ENCODE measurements around the gene BPNT1. TPM values are rescaled to one million over a fixed set of nuclear protein-coding genes. Genes with fewer than 3 reads are reported as not detected.
A peak's percentile ranks its signal among the peaks of the same experiment; 100 is the strongest.

The BPNT1 gene
- total and polyA plus RNA-seq, 2 experiments from 2014 or later: 12.2 to 25.1 TPM

DNA sequence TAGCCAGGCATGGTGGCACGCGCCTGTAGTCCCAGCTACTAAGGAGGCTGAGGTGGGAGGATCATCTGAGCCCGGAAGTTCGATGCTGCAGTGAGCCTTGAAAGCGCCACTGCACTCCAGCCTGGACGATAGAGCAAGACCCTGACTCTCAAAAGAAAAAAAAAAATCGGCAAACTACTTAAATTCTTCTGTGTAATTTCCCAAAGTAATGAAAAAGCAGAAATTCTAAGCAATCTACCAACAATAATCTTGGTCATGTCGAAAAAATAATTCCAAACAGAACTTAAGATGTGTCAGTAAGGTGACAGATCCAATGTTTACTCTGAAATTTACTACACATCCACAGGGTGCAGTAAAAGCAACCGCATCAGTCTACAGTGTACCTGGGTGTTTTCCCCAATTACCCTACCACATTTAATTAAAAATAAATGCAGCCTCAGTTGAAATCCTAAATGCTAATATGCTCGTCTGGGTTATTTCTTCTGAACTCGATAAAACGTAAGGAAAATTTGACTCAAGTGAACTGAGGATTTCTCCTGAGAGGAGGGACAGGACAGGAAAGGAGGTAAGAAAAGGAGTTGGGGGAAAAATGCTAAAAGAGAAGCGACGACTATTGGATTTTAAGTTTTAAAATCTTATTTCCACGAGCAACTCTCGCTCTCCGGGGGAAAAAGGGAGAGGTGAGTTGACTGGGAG is 44.1 kb downstream of the BPNT1 start:
- Histone ChIP-seq H4K20me1 (ENCODE audit: insufficient read depth) (peaks cover 6% of the 10 kb centered on the region), H3K9me2 (ENCODE audit: insufficient read depth) (no peaks in the 10 kb centered on the region), H3F3A (ENCODE audit: insufficient read depth) (no peaks in the 10 kb centered on the region), H3K9me3 (ENCODE audit: low read depth) (no peaks in the 10 kb centered on the region), H3K4me3 (peak overlapping the region; percentile 92), H3K27ac (peak overlapping the region; percentile 83), H3K27me3 (replicated peaks; ENCODE audit: insufficient read depth) (no peaks in the 10 kb centered on the region), H3K79me2 (ENCODE audit: insufficient read depth) (peaks cover 68% of the 10 kb centered on the region), H3K4me1 (ENCODE audit: insufficient read depth) (peaks cover 14% of the 10 kb centered on the region), H3K9ac (peak overlapping the region; percentile 93), H3K4me2 (ENCODE audit: unreplicated experiment) (peak overlapping the region; percentile 76), H2AFZ (peak overlapping the region; percentile 97), H3K36me3 (ENCODE audit: low read depth) (no peaks in the 10 kb centered on the region; the same call in 1 of the 2 replicates)
- no peak for DNase-seq
- in situ Hi-C loops (cut with MboI): no loop called here
- WGBS, 2 experiments (ENCODE audit: low coverage in 1 of 2, low lambda C conversion rate in 2 of 2, missing lambda C conversion rate in 2 of 2): 20 to 22% methylated on average over 17 of the region's 17 CpGs
- TF ChIP-seq EZH2phosphoT487 (IDR thresholded peaks at IDR 0.05; ENCODE audit: insufficient read depth, low read depth) (no peak), EZH2 (IDR thresholded peaks at IDR 0.05; ENCODE audit: insufficient read depth, poor library complexity, severe bottlenecking) (no peak)

- H3F3A ChIP-seq (ENCODE audit: insufficient read depth): peaks cover 5% of the 10 kb centered on the region; the same call in 1 of the 2 replicates
- peaks cover 6% of the 10 kb centered on the region for H4K20me1 ChIP-seq (ENCODE audit: insufficient read depth)
- H3K9me2 ChIP-seq (ENCODE audit: insufficient read depth): no peaks in the 10 kb centered on the region
- peak overlapping the region; percentile 92 for H3K4me3 ChIP-seq
- H3K9me3 ChIP-seq (ENCODE audit: low read depth): no peaks in the 10 kb centered on the region
- TF ChIP-seq EZH2phosphoT487 (IDR thresholded peaks at IDR 0.05; ENCODE audit: insufficient read depth, low read depth) (no peak), EZH2 (IDR thresholded peaks at IDR 0.05; ENCODE audit: insufficient read depth, poor library complexity, severe bottlenecking) (no peak)
- WGBS, 2 experiments (ENCODE audit: low coverage in 1 of 2, low lambda C conversion rate in 2 of 2, missing lambda C conversion rate in 2 of 2): 95 to 96% methylated on average over 4 of the region's 4 CpGs
- 0 out of 2 replicates have a peak overlapping the region, but pooled peaks have one; percentile 83 for H3K27ac ChIP-seq
- H2AFZ ChIP-seq: no peak overlapping the region
- H3K79me2 ChIP-seq (ENCODE audit: insufficient read depth): peaks cover 75% of the 10 kb centered on the region
- H3K27me3 ChIP-seq (replicated peaks; ENCODE audit: insufficient read depth): no peaks in the 10 kb centered on the region
- peaks cover 6% of the 10 kb centered on the region; the same call in 1 of the 2 replicates for H3K36me3 ChIP-seq (ENCODE audit: low read depth)
- H3K9ac ChIP-seq: peak overlapping the region; percentile 93
- DNase-seq: peak; percentile 18
- peaks cover 14% of the 10 kb centered on the region for H3K4me1 ChIP-seq (ENCODE audit: insufficient read depth)
- in situ Hi-C loops (cut with MboI): no loop called here
- H3K4me2 ChIP-seq (ENCODE audit: unreplicated experiment): peak overlapping the region; percentile 76
These were observed 44.8 kb downstream of the BPNT1 start for GRCh38 chr1:220044678-220045355.

DNA sequence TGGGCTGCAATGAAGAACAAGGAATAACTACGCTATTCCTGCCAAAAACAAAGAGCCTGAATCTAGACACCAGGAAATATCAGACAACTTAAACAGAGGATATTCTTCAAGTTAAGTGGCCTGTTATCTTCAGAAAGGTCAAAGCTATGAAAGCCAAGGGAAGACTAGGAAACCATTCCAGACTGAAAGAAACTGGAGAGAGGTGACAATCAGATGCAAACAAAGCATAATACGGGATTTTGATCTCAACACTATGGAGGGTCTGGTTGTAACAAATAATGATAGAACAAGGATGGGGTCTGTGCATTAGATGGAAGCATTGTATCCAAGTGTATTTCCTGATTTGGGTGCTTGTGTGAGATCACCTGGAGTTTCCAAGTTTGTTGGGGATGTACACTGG is 45.9 kb downstream of the BPNT1 start:
- Histone ChIP-seq H3K9me3 (ENCODE audit: low read depth) (no peaks in the 10 kb centered on the region), H3K4me3 (0 out of 2 replicates have a peak overlapping the region, but pooled peaks have one; percentile 7), H3K9me2 (ENCODE audit: insufficient read depth) (no peaks in the 10 kb centered on the region), H3K27me3 (replicated peaks; ENCODE audit: insufficient read depth) (no peaks in the 10 kb centered on the region), H3K36me3 (ENCODE audit: low read depth) (peaks cover 17% of the 10 kb centered on the region), H3K4me2 (ENCODE audit: unreplicated experiment) (peak overlapping the region; percentile 21), H3K9ac (no peak overlapping the region), H3K79me2 (ENCODE audit: insufficient read depth) (peaks cover 87% of the 10 kb centered on the region), H3K27ac (no peak overlapping the region), H4K20me1 (ENCODE audit: insufficient read depth) (peaks cover 6% of the 10 kb centered on the region), H2AFZ (no peak overlapping the region), H3F3A (ENCODE audit: insufficient read depth) (peaks cover 6% of the 10 kb centered on the region; the same call in 1 of the 2 replicates), H3K4me1 (ENCODE audit: insufficient read depth) (peaks cover 14% of the 10 kb centered on the region)
- in situ Hi-C loops (cut with MboI): no loop called here
- DNase-seq: no peak
- TF ChIP-seq EZH2 (IDR thresholded peaks at IDR 0.05; ENCODE audit: insufficient read depth, poor library complexity, severe bottlenecking) (no peak), EZH2phosphoT487 (IDR thresholded peaks at IDR 0.05; ENCODE audit: insufficient read depth, low read depth) (no peak)
- 95 to 98% methylated on average over 2 of the region's 2 CpGs for WGBS, 2 experiments (ENCODE audit: low coverage in 1 of 2, low lambda C conversion rate in 2 of 2, missing lambda C conversion rate in 2 of 2)

DNA sequence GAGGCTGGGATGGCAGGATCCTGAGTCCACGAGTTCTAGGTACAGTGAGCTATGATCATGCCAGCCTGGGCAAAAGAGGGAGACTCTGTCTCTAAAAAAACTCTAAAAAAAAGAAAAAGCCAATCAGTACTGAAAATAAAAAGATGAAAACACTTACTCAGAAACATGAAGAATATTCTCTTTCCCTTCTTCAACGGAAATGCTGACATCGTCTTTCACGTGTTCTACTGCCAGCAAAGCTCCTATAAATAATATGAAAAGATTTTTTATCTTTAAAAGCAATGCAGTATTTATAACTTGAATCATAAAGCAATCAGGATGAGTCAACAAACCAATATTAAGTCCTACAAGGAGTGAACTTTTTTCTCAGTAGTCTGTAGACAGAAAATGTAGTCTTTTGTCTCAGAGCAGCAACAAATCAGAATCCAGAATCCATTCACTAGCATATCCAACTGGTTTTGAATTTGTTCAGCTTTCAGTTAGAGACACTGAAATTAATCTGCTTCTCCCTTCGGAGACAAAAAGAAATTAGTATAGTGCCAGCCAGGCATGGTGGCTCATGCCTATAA is 49.5 kb downstream of the BPNT1 start:
- Histone ChIP-seq H2AFZ (no peak overlapping the region), H4K20me1 (ENCODE audit: insufficient read depth) (peaks cover 25% of the 10 kb centered on the region), H3K4me2 (ENCODE audit: unreplicated experiment) (no peak overlapping the region), H3K27me3 (replicated peaks; ENCODE audit: insufficient read depth) (no peaks in the 10 kb centered on the region), H3F3A (ENCODE audit: insufficient read depth) (peaks cover 6% of the 10 kb centered on the region; the same call in 1 of the 2 replicates), H3K4me1 (ENCODE audit: insufficient read depth) (peaks cover 13% of the 10 kb centered on the region), H3K9ac (no peak overlapping the region), H3K36me3 (ENCODE audit: low read depth) (peaks cover 26% of the 10 kb centered on the region), H3K79me2 (ENCODE audit: insufficient read depth) (peaks cover 100% of the 10 kb centered on the region), H3K27ac (no peak overlapping the region), H3K9me2 (ENCODE audit: insufficient read depth) (no peaks in the 10 kb centered on the region), H3K4me3 (no peak overlapping the region), H3K9me3 (ENCODE audit: low read depth) (no peaks in the 10 kb centered on the region)
- in situ Hi-C loops (cut with MboI): no loop called here
- TF ChIP-seq EZH2phosphoT487 (IDR thresholded peaks at IDR 0.05; ENCODE audit: insufficient read depth, low read depth) (no peak), EZH2 (IDR thresholded peaks at IDR 0.05; ENCODE audit: insufficient read depth, poor library complexity, severe bottlenecking) (no peak)
- no peak for DNase-seq
- WGBS, 2 experiments (ENCODE audit: low coverage in 1 of 2, low lambda C conversion rate in 2 of 2, missing lambda C conversion rate in 2 of 2): 90 to 94% methylated on average over 5 of the region's 5 CpGs

All from GM23248 (cell line).